ENCODE results near the gene TASP1. TPM values are rescaled to one million over a fixed set of nuclear protein-coding genes. Genes with fewer than 3 reads are reported as not detected.

The TASP1 gene
- total RNA-seq, 4 donors from 2014 or later: 14.3 to 17.1 (median 15.6) TPM

DNA sequence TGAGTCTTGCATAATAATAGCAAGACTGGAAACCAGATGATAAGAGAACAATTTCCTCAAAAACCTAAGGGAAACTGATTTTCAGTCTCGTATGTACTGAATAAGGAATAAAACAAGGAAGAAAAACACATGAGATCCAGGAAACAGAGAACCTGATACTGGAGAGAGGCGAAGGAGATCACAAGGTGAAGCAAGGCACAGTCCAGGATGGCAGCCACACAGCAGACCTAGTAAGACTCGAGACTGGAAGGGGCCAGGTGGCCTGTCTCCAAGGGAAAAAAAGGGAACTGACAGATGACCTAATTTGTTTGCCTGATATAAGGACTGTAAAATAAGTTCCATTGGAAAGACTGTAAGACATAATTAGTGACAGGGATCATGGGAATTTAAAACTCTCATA, 71.1 kb downstream of the TASP1 start:
- TF ChIP-seq, protein P1, sequence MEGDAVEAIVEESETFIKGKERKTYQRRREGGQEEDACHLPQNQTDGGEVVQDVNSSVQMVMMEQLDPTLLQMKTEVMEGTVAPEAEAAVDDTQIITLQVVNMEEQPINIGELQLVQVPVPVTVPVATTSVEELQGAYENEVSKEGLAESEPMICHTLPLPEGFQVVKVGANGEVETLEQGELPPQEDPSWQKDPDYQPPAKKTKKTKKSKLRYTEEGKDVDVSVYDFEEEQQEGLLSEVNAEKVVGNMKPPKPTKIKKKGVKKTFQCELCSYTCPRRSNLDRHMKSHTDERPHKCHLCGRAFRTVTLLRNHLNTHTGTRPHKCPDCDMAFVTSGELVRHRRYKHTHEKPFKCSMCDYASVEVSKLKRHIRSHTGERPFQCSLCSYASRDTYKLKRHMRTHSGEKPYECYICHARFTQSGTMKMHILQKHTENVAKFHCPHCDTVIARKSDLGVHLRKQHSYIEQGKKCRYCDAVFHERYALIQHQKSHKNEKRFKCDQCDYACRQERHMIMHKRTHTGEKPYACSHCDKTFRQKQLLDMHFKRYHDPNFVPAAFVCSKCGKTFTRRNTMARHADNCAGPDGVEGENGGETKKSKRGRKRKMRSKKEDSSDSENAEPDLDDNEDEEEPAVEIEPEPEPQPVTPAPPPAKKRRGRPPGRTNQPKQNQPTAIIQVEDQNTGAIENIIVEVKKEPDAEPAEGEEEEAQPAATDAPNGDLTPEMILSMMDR (IDR thresholded peaks at IDR 0.05): no peak
- TF ChIP-seq POLR2A (IDR thresholded peaks at IDR 0.05) (no peak), EP300 (IDR thresholded peaks at IDR 0.05) (no peak)
- 72 to 75% methylated on average over 3 of the region's 3 CpGs for WGBS, 2 donors

DNA sequence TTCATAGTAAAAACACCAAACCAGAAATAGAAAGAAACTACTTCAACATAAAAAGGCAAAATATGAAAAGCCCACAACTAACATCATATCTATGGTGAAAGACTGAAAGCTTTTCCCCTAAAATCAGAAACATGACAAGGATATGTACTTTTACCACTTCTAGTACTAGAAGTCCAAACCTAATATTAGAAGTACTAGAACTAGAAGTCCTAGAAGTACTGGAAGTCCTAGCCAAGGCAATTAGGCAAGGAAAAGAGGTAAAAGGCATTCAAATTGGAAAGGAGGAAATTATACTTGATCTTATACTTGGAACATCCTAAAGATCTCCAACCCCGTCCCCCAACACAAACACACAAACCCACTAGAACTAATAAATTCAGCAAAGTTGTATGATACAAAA, 74.9 kb downstream of the TASP1 start:
- peak in 1 of 2 donors; percentile 18 for TF ChIP-seq EP300 (IDR thresholded peaks at IDR 0.05)
- TF ChIP-seq, protein P1 (IDR thresholded peaks at IDR 0.05): no peak
- H3K36me3 ChIP-seq: peaks cover 0 to 37% (median 0%) of the 10 kb centered on the region in 3 donors
- no peaks in the 10 kb centered on the region for H3K27me3 ChIP-seq
- no peaks in the 10 kb centered on the region for H3K4me1 ChIP-seq
- H3K9me3 ChIP-seq: peaks cover 0 to 15% (median 0%) of the 10 kb centered on the region in 4 donors
- no peak overlapping the region for H3K4me3 ChIP-seq
- no peak for DNase-seq (ENCODE audit: low spot score in 2 of 2)
- H3K27ac ChIP-seq: peak overlapping the region in 1 of 4 donors; percentile 18
- WGBS, 2 donors: 92 to 93% methylated on average over 1 of the region's 1 CpG

More for the DNA sequence above, 71.1 kb downstream of the TASP1 start:
- no peak for DNase-seq (ENCODE audit: low spot score in 2 of 2)
- no peak overlapping the region for H3K27ac ChIP-seq
- no peak overlapping the region for H3K4me3 ChIP-seq
- peaks cover 0 to 2% (median 0%) of the 10 kb centered on the region in 4 donors for H3K9me3 ChIP-seq
- no peaks in the 10 kb centered on the region for H3K27me3 ChIP-seq
- peaks cover 0 to 29% (median 0%) of the 10 kb centered on the region in 3 donors for H3K36me3 ChIP-seq
- no peaks in the 10 kb centered on the region for H3K4me1 ChIP-seq

DNA sequence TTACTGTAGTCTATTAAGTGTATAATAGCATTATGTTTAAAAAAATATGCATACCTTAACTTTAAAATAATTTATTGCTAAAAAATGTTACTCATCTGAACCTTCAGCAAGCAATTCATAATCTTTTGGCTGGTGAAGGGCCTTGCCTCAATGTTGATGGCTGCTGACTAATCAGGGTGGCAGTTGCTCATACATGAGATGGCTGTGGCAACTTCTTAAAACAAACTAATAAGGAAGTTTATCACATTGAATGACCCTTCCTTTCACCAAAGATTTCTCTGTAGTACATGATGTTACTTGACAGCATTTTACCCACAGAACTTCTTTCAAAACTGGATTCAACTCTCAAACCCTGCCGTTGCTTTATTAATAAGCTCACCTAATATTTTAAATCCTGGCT, 84.0 kb downstream of the TASP1 start:
- 92 to 96% methylated on average over 1 of the region's 1 CpG for WGBS, 2 donors
- TF ChIP-seq, protein P1 (IDR thresholded peaks at IDR 0.05): no peak
- TF ChIP-seq EP300 (IDR thresholded peaks at IDR 0.05) (no peak), POLR2A (IDR thresholded peaks at IDR 0.05) (no peak)
- Histone ChIP-seq H3K4me1 (no peaks in the 10 kb centered on the region), H3K4me3 (no peak overlapping the region), H3K27me3 (no peaks in the 10 kb centered on the region), H3K9me3 (no peaks in the 10 kb centered on the region), H3K27ac (no peak overlapping the region), H3K36me3 (peaks cover 0 to 9% (median 0%) of the 10 kb centered on the region in 3 donors)
- no peak for DNase-seq (ENCODE audit: low spot score in 2 of 2)

DNA sequence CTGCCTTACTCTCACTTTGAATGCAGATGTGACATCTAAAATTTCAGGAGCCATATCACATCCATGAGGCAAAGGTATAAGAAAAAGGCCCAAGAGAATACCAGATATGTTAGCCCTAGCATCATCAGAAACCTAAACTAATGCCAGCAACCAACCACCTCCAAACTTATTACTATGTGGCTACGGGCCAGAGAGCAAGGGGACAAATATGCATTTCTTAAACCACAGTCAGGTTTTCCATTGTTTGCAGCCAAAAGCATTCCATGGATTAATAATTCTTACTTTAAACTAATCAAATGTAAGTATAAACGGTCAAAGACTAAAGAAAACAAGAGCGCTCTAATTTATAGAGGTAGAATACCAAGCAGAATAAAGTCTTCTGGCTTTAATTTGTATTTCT, 84.7 kb downstream of the TASP1 start:
- DNase-seq (ENCODE audit: low spot score in 2 of 2): no peak
- H3K9me3 ChIP-seq: no peaks in the 10 kb centered on the region
- peaks cover 0 to 9% (median 0%) of the 10 kb centered on the region in 3 donors for H3K36me3 ChIP-seq
- no peaks in the 10 kb centered on the region for H3K27me3 ChIP-seq
- no peaks in the 10 kb centered on the region for H3K4me1 ChIP-seq
- WGBS, 2 donors: 87 to 90% methylated on average over 3 of the region's 3 CpGs
- H3K27ac ChIP-seq: no peak overlapping the region
- no peak overlapping the region for H3K4me3 ChIP-seq
- no peak for TF ChIP-seq EP300 (IDR thresholded peaks at IDR 0.05)
- no peak for TF ChIP-seq POLR2A (IDR thresholded peaks at IDR 0.05)
- TF ChIP-seq, protein P1 (IDR thresholded peaks at IDR 0.05): no peak

DNA sequence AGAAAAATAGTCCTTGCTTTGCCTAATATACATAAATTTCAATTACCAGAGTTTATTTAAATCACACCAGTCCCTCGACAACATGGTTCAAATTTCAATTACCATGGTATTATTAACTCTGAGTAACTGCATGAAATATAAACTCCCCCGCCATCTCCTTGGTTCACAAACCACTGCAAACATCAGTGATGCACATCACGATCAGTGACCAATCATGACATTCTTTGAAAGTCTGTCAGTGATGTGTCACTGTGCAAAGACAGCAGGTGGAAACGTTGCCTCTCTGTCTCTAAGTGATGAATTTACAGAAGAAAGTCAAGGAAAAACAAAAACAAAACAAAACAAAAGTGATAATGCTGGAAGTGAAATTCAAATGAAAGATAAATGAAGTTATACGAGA, 86.7 kb downstream of the TASP1 start:
- H3K27ac ChIP-seq: no peak overlapping the region
- WGBS, 2 donors: 85 to 91% methylated on average over 5 of the region's 5 CpGs
- no peaks in the 10 kb centered on the region for H3K27me3 ChIP-seq
- peaks cover 0 to 4% (median 0%) of the 10 kb centered on the region in 3 donors for H3K36me3 ChIP-seq
- no peaks in the 10 kb centered on the region for H3K9me3 ChIP-seq
- H3K4me1 ChIP-seq: no peaks in the 10 kb centered on the region
- H3K4me3 ChIP-seq: no peak overlapping the region
- no peak for DNase-seq (ENCODE audit: low spot score in 2 of 2)
- TF ChIP-seq, protein P1 (IDR thresholded peaks at IDR 0.05): no peak

All from tibial nerve (tissue), 4 donors.